ENCODE results near the gene COL4A1. TPM values are rescaled to one million over a fixed set of nuclear protein-coding genes. Genes with fewer than 3 reads are reported as not detected.
A peak's percentile ranks its signal among the peaks of the same experiment; 100 is the strongest.

Gene COL4A1
- total RNA-seq, 3 donors from 2014 or later: 19.0 to 308 (median 61.9) TPM

GRCh38 chr13:110348309-110349105, 41.5 kb upstream of the COL4A1 start:
- intact Hi-C loops (cut with DNase I, micrococcal nuclease): no loop called here
- TF ChIP-seq, protein P1, sequence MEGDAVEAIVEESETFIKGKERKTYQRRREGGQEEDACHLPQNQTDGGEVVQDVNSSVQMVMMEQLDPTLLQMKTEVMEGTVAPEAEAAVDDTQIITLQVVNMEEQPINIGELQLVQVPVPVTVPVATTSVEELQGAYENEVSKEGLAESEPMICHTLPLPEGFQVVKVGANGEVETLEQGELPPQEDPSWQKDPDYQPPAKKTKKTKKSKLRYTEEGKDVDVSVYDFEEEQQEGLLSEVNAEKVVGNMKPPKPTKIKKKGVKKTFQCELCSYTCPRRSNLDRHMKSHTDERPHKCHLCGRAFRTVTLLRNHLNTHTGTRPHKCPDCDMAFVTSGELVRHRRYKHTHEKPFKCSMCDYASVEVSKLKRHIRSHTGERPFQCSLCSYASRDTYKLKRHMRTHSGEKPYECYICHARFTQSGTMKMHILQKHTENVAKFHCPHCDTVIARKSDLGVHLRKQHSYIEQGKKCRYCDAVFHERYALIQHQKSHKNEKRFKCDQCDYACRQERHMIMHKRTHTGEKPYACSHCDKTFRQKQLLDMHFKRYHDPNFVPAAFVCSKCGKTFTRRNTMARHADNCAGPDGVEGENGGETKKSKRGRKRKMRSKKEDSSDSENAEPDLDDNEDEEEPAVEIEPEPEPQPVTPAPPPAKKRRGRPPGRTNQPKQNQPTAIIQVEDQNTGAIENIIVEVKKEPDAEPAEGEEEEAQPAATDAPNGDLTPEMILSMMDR (IDR thresholded peaks at IDR 0.05): no peak
- Histone ChIP-seq H3K9me3 (no peaks in the 10 kb centered on the region), H3K36me3 (ENCODE audit: low read depth) (no peaks in the 10 kb centered on the region), H3K4me1 (ENCODE audit: low read depth) (peaks cover 25% of the 10 kb centered on the region), H3K4me3 (no peak overlapping the region)
- ATAC-seq: no peak
- DNase-seq: no peak

DNA sequence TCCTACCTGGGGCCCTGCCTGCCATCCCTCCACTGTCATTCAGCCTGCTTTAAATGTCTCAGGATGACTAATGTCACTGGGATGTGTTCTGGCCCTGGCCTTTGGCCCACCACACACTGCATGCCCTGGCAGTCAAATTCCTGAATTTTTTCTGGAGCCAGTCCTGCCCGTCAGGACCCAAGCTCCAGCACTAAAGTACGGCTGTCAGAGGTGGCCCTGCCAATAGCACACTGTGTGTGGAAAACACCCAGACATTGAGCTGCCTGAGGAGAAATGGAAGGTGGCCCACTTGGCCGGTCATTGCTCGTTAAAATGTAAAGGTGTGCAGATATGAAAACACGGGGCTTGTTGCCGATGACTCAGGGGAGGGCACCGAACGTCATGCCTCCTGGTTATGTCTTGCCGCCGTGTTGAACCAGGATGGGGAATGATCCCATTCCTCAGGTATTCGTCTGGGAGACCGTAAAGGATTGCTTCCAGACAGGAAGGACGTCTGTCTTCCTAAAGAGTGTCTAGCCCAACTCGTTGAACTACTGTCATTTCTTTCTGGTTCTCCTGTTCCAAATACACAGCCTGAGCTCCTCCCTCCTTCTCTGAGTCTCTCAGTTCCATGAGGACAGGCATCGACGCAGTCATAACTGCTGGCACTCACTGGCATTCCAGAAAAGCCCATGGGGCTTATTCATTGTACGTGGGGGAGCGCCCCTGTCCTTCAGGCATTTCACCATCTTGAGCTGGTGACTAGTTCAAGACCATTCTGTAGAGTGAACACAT, 40.8 kb upstream of the COL4A1 start:
- H3K4me1 ChIP-seq (ENCODE audit: low read depth): peaks cover 17% of the 10 kb centered on the region
- intact Hi-C loops (cut with DNase I, micrococcal nuclease): no loop called here
- no peaks in the 10 kb centered on the region for H3K36me3 ChIP-seq (ENCODE audit: low read depth)
- no peak overlapping the region for H3K4me3 ChIP-seq
- ATAC-seq (no peak), DNase-seq (no peak)
- H3K9me3 ChIP-seq: no peaks in the 10 kb centered on the region
- TF ChIP-seq, protein P1 (IDR thresholded peaks at IDR 0.05): no peak

DNA sequence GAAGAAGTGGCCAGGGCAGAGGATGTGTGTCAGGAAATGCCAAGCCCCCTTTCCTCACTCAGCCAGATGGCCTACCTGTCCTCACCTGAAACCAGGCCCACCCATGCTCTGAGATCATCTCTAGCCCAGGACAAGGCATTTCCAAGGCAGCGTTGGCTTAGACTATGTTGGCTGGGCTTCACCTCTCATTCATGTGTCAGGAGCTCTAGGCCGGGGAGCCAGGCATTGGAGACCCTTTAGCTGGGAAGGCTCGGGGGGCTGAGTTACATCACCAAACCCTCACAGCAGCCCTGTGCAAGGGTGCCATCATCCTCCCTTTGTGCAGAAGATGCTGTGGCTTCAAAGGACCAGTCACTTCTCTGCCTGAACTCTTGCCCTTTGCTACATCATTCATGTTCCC, 40.1 kb upstream of the COL4A1 start:
- TF ChIP-seq, protein P1 (IDR thresholded peaks at IDR 0.05): no peak
- DNase-seq: no peak
- no peaks in the 10 kb centered on the region for H3K9me3 ChIP-seq
- peaks cover 17% of the 10 kb centered on the region for H3K4me1 ChIP-seq (ENCODE audit: low read depth)
- H3K36me3 ChIP-seq (ENCODE audit: low read depth): no peaks in the 10 kb centered on the region
- H3K4me3 ChIP-seq: no peak overlapping the region
- intact Hi-C loops (cut with DNase I, micrococcal nuclease): no loop called here
- ATAC-seq: no peak

GRCh38 chr13:110346661-110347067, 39.7 kb upstream of the COL4A1 start:
- intact Hi-C loops (cut with DNase I, micrococcal nuclease): no loop called here
- Histone ChIP-seq H3K36me3 (ENCODE audit: low read depth) (no peaks in the 10 kb centered on the region), H3K4me1 (ENCODE audit: low read depth) (peaks cover 17% of the 10 kb centered on the region), H3K9me3 (no peaks in the 10 kb centered on the region), H3K4me3 (peak overlapping the region; percentile 2)
- ATAC-seq: peak; percentile 95
- TF ChIP-seq, protein P1 (IDR thresholded peaks at IDR 0.05): no peak
- peak; percentile 85 to 90 (median 86) for DNase-seq

DNA sequence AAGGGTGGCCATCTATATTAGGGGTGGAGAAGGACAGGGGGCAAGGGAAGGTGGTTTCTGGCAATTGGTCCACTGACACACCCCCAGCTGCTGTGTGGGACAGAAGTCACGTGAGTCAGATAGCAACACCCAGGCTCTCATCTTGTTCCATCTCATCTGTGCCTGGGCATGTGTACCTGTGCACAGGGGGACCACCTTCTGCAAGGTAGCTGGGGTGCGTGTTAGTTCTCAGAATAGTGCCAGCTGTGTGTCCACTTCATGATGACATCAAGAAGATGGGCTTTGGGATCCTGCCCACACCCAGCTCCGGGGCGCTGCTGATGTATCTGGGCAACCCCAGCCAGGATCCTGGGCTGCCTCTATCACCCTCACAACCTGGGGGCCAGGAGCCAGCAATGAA, 38.7 kb upstream of the COL4A1 start:
- Histone ChIP-seq H3K36me3 (ENCODE audit: low read depth) (no peaks in the 10 kb centered on the region), H3K4me3 (no peak overlapping the region), H3K4me1 (ENCODE audit: low read depth) (peaks cover 17% of the 10 kb centered on the region), H3K9me3 (no peaks in the 10 kb centered on the region)
- TF ChIP-seq, protein P1 (IDR thresholded peaks at IDR 0.05): no peak
- ATAC-seq: no peak
- DNase-seq: no peak
- intact Hi-C loops (cut with DNase I, micrococcal nuclease): no loop called here

All from mucosa of descending colon (tissue), 3 donors.